Activated CD8-positive, alpha-beta memory T cell treated with anti-CD3 and anti-CD28 coated beads for 36 hours (primary cell): ENCODE data around the gene ING3. TPM values are rescaled to one million over a fixed set of nuclear protein-coding genes. Genes with fewer than 3 reads are reported as not detected.

ENCODE experiments used
- CTCF ChIA-PET: fragments of 350-600 bp; sonication (Branson Sonifier 250); formaldehyde crosslinking; loops from one replicate; lab custom pipeline; 2021; ENCODE audit warnings: antibody characterized with exemption; lab: Charles Lee
- POLR2A ChIA-PET: fragments of 350-600 bp; sonication (Branson Sonifier 250); formaldehyde crosslinking; loops from one replicate; lab custom pipeline; 2021; ENCODE audit warnings: antibody characterized with exemption; lab: Charles Lee
- total RNA-seq, 2 experiments: library from RNA; stranded (reverse); gene quantifications; one replicate each; pipeline ENCODE4 v1.2.3, GENCODE V29; 2021

ING3 gene
- total RNA-seq, 2 experiments from 2014 or later: 24.0 to 25.6 TPM

DNA sequence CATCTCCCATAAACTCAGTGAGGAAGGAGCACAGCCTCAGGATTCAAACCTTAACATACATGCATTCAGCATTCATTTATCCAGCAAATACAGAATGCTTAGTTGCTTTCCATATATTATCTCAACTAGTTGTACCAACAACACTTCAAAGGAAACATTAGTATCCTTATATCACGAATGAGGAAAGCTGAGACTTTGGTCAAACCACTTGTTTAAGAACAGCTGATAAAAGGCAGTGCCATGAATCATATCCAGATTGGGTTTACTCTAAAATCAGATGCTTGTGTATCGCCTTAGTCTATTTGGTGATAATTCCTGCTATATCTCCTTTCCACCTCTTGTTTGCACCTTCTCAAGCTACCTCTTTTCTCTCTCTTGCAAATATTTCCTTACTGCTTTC is 36.1 kb downstream of the ING3 start:
- CTCF ChIA-PET: interaction anchor here (1.6 to 2.6 kb wide), 3 partner anchors 88 to 120 kb away, joined by 5 to 14 read pairs (median 8); no protein-coding TSS in a partner anchor

DNA sequence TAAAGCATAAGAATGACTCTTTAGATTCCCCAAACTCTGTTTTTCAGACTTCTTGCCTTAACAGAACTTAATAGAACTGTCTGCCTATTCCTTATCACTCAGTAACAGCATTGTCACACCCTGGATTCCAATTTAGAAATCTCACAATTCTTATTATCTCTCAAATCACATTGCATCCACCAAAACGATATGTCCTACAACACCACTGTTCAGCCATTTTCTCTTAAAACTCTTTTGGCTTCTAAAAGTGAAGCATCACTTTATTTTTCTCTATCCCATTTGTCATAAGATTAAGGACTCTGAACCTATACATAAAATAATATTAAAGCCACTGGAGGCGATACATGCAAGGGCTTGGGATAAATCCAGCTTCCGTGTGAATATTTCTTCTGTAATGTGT is 36.7 kb downstream of the ING3 start:
- CTCF ChIA-PET: interaction anchor here (0.6 to 2.6 kb wide), 4 partner anchors 13 to 120 kb away, joined by 3 to 14 read pairs (median 6); no protein-coding TSS in a partner anchor
- POLR2A ChIA-PET: no interaction called here

More for the DNA sequence above, 36.1 kb downstream of the ING3 start:
- POLR2A ChIA-PET: no interaction called here

DNA sequence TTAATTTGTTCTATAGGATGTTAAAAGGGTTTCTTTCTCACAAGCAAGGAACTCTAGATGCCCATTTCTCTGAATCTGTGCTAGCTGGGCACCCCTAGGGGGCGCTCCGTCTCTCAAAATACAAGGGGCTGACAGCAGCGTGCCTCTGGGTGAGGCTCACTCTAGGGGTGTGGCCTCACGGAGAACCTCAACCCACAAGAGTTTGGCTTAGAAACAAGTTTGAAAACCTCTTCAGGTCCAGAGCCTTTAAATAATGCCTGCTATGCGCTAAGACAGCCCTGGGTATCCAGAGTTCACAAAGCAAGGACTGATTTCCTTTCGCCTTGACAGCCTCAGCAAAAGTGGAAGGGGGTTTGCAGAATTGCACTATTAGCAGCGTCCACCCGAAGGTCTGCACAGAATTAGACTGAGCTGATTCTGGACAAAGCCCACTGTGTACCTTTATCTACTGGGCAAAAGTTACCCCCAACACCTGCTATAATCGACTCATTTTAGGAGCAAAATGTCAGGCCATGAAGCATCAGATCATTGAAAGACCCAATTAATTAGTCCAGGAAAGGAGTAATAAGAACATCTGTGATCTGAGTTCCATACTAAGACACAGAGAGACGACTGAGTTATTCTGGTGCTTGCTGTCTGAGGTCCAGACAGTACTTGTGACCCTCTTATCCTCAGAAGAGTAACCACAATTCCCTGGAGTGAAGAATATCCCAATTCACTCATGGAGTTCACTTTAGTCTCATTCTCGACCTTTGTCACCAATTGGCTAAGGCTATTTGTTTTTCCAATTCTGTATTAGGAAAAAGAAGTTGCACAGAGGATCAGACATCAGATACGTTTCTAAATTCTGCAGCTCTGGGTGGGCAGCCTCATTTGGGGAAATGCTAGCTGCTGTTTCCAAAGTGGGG is 37.4 kb downstream of the ING3 start:
- ChIA-PET POLR2A (no interaction called here), CTCF (interaction anchor here (0.6 to 2.6 kb wide), 3 partner anchors 13 to 119 kb away, joined by 3 to 14 read pairs (median 8); no protein-coding TSS in a partner anchor)

DNA sequence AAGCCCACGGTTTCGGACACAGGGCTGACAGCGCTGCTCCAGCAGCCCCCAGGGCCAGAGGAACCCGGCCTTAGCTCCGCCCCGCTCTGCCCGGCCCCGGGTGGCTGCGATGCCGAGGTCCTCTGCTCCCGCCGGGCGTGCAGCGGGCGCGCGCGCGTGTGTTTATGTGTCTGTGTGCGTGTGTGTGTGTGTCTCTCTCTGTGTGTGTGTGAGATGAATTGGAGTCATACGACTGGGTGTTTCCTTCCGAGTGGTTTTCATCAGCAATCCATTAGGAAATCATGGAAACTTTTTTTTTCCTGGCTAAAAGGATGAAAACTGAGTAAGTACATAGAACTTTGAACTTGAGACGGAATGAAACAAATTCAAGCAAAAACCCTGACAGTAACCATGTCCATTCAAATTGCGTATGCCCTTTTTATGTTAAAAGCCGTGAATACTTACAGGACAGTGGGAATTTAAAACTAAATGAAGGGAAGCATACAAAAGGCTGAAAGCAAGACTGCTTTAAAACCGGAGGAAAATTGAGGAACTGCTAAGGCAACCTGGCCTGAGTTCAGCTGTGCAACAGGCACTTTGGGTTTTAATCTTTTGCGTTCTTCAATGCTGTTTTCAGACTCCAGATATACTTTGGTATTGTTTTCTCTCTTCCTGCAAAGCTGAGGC is 38.1 kb downstream of the ING3 start, which contains the start of gene CPED1:
CPED1 (plus strand) TSS at position 121 of the 666 bp plus-strand sequence. CDS start 911 bp downstream, outside the sequence.
- CTCF ChIA-PET: interaction anchor here (1.2 to 2.6 kb wide), 3 partner anchors 75 to 118 kb away, joined by 3 to 14 read pairs (median 8); no protein-coding TSS in a partner anchor
- POLR2A ChIA-PET: no interaction called here

DNA sequence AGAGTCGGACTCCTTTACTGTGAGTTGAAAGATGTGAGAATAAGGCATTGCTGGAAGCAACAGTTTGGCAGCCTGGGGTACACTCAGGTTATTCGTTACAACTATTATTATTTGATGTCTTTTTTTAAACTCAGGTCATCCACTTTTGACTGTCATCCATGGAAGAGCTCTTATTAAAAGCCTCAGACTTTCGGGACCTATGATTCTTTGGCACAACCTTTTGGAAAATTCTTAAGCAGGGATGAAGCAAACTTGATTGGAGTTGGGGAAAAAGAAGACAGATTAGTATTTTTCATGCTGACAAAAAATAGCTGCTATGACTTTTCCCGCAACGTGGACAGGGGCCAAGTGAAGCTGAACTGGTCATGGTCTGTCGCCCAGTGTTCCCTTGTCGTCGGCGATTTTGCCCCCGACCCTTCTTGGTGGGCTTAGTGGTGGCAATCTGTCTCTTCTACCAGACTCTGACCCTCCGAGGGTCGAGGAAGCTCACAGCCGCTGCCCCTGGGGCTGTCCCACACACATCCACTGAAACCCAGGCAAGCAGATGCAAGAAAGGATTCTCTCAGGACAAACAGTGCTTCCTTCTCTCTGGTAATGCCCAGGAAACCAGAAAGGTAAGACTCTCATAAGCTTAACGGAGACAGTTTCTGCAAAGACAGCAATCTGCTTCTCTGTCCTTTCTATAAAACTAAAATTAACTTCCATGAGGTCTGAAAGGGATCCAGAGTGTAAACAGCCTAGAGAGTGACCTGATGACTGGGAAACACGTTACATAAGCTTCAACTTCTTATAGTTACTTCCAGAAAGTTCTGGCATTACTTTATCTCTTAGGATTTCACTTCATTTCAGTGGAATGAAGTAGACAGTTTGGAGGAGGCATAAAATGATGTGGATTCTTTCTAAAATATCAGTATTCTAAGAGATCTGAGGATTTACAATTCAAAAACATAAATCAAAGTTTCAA is 39.0 kb downstream of the ING3 start:
- POLR2A ChIA-PET: no interaction called here
- CTCF ChIA-PET: interaction anchor here (1.2 to 1.7 kb wide), 2 partner anchors 74 to 117 kb away, joined by 3 to 4 read pairs; no protein-coding TSS in a partner anchor

DNA sequence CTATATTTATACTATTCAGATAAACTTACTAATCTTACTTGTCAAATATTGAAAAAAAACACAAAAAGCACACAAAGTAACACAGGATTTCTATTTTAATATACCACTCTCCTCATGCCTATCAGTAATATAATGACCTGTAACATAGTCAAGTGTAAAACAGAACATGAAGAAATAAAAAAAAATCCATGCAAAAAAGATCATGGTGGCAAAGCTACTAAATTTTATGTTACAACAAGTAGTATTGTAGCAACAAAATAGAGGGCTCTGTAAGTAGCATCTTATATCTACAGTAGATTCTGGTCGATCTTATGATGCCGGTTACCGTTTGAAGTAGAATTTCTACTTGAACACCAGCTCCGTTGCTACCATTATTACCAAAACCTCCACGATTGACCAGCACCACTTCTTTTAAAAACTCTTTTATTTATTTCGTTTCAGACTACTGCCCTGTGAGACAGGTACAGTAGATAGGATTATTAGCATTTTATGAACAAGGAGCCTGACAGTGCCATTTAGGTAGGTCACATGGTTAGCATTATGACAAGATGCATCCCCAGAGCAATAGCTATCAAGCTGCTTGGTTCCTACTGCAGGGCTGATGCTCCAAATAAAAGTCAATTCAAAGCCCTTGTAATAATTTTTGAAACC is 40.0 kb downstream of the ING3 start:
- POLR2A ChIA-PET: no interaction called here
- CTCF ChIA-PET: interaction anchor here (1.7 kb wide), 1 partner anchor 116 kb away, joined by 4 read pairs; no protein-coding TSS in a partner anchor

DNA sequence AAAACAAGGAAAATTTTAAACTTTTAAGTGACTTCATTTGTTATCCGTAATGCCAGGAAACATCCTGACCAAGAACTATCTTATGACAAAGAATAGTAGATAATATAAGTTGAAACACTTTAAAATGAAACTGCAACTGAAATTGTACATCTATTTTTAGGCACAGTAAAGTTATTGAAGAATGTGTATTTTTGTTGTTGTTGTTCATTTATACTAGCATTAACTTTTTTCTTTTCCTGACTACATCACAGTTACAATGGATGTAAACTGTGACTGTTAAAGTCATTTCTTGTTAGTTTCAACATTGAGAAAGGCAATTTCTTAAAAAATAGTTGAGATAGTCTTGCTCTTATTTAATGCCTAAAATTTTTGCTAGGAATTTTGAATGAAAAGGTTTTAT is 40.6 kb downstream of the ING3 start:
- POLR2A ChIA-PET: no interaction called here

DNA sequence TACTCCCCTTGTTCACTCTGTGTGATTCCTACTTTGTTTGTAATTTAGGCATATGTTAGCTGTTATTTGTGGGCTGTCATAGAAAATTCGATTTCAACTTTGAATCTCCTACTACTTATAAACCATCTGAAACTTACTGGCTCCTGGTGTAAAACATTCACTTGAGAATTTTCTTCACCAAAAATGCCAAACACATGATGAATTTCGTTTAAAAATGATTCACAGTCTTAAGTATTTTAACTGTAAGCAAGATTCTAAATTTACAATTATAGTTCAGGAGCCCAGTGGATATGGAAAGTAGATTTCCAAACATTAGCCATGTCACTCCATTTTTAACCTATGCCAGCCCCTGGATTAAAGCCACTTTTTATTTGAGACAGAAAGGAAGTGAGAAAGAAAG is 41.0 kb downstream of the ING3 start:
- ChIA-PET CTCF (interaction anchor here (1.7 kb wide), 1 partner anchor 115 kb away, joined by 4 read pairs; no protein-coding TSS in a partner anchor), POLR2A (no interaction called here)

More for the DNA sequence above, 40.6 kb downstream of the ING3 start:
- CTCF ChIA-PET: interaction anchor here (1.7 kb wide), 1 partner anchor 115 kb away, joined by 4 read pairs; no protein-coding TSS in a partner anchor

DNA sequence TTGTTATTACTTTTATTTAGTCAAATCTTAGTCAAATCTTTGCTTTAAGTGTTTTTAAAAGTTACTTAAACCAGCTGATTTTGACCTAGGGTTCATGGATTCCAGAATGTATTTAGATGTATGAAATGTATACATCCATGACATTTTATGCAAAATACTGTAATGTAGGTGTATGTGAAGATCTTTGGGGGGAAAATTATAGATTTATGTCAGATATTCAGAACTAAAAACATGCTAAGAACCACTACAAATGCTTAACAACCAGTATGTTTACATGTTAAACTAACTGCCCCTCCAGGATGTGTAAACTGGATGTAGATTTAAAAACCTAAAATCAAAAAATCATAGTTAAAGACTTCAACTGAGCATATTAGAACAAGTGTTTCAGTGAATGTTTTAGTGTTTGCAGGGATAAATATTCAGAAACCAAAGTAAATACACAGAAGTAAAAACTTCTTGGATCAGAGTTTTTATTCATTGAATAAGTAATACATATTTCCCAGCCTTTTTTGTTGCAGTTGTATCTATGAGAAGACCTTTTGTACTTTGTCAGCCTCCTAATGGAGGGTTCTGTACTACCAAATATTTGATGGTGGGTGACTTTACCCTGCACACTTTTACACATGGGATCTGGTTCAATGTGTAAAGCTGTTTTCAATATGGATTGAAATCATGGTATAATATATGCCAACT is 41.8 kb downstream of the ING3 start:
- ChIA-PET CTCF (no interaction called here), POLR2A (no interaction called here)

DNA sequence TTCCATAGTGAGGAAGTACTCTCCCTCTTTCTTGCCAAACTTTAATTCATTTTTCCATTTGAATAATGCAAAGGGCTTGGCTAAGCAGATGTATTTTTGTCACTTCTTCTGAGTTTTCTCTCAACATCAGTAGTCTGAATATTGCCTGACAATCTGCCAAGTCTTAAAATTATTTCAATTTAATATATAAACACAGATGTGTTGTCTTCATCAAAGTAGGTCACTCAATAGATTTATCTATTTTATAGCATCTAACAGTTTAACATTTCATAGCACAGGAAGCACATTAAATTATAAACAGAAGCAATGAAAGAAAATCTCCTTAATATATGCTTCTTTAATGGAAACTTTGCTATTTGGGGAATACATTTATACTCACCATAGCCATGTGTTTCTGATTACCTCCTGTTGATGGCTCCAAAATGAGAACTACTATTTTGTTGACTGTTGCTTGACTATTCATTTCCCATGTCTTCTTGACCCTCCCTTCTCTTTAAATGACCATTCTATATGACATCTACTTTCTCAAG is 42.5 kb downstream of the ING3 start:
- ChIA-PET POLR2A (no interaction called here), CTCF (no interaction called here)

DNA sequence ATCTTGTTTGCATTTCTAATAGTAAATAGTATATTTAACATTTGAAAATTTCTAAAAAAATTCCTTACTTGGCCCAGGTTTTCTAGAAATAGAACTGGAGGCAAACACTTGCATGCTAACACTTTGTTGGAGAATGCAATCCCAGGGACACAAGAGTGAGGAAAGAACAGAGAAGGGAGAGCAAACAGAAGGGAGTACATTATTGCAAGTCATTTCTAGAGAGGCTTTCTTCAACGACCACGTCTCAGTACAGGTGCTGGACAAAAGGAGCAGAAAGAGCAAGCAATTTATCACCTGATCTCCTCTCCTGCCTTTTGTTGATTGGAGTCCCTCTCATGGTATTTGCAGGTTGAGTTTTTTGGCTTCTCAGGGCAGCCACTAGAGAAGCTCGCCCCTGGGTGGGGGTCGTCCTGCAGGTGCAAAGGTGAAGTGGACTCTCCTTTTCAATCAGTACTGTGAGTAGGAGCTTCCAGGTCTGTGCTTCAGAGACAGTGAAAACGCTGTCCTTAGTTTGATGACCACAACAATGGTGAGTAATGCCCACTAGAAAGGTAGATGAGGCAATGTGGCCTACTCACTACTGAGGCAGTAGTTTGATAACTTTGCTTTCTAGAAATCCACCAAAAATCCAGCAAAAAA is 43.1 kb downstream of the ING3 start:
- ChIA-PET CTCF (no interaction called here), POLR2A (no interaction called here)

DNA sequence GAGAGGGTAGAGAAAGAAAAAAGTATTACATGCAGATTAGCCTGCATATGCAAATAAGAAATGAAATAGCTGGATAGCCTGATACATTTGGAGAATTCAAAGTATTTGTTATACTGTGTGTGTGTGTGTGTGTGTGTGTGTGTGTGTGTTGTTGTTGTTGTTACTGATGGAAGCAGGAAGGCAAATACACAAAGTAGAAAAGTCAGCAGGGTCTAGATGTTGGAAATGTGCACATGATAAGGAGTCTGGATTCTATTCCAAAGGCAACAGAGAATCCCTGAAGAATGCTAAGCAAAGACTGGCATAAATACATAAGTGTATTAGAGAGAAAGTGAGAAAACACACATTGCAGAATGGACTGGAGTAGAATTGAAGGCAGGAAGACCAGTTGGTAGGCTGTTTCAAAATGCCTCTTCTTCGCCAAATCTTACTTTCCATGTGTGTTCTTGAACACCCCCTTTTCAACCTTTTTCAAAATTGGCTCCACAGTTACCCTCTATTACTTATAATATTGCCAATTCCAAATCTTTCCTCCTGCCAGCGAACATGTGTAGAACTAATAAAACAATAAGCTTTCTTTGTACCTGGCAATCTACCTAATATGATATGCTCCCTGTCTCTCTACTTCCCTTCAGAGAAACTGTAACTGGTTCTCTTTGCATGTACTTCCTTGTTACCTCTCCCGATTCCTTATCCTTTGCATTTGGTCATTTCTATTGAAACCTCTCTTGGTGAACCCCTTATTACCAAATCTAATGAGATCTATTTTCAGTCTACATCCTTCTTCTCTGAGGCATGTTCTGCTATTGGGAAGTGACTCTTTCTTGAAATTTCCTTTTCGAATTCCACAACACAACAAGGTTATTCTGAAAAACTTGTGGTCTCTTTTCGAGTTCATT is 44.2 kb downstream of the ING3 start:
- ChIA-PET POLR2A (no interaction called here), CTCF (no interaction called here)

DNA sequence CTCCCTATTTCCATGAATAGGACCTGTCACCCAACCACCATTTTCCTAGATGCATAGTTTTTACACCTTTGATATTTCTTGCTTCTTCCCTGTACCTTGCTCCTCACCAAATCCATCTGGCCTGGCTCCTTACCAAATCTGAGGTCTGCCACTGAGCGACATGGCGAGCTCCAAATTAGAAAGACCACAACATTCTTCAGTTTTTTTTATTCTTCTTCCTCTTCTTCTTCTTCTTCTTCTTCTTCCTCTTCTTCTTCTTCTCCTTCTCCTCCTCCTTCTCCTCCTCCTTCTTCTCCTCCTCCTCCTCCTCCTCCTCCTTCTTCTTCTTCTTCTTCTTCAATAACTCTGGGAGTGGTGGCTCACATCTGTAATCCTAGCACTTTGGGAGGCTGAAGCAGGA is 45.1 kb downstream of the ING3 start:
- POLR2A ChIA-PET: no interaction called here
- CTCF ChIA-PET: no interaction called here

DNA sequence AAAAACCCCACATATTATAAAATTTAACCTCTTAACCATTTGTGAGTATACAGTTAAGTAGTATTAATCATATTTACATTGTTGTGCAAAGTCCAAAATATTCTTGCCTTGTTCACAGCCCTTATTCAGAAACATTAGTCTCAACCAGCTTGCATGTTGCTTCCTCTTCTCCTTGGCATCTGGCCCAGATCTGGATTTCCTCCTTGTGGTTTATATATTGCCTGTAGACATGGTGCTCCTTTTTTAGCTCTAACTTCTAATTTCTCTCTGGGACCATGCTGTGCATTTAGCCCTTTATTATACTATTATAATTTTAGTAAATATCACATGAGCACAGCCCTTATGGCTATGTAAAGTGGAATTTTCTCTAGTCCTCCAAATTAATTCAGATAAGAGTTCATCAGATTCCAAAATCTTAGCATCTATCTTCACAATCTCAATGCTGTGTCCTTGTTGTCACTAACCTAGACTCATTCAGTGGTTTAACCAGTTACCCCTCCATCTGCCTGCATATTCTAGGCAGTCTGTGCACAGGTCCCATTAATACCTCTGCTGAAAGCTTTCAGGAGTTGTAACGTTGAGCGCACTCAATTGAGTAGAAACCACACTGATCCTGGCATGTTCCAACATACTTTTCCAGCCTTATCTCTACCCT is 45.9 kb downstream of the ING3 start:
- POLR2A ChIA-PET: no interaction called here
- CTCF ChIA-PET: interaction anchor here (0.6 kb wide), 1 partner anchor 1881 kb away, joined by 3 read pairs; no protein-coding TSS in a partner anchor

DNA sequence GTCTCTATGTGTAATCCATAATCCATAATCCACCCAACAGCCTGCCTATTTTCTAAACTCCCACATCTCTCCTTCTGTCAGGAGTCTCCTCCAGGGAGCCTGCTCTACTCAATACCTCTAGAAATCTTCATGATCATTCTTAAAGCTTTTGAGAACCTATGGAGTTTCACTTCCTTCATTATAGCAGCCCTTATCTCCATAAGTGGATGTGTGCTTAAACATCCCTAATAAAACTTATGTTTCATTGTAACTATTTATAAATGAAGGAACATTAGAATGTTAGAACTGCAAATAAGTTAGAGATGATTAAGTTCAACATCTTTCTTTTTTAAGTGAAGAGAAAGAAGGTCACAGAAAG is 46.4 kb downstream of the ING3 start:
- POLR2A ChIA-PET: no interaction called here
- CTCF ChIA-PET: interaction anchor here (0.6 kb wide), 1 partner anchor 1881 kb away, joined by 3 read pairs; no protein-coding TSS in a partner anchor
